Measurements from ENCODE around the gene ANGPT4.
A peak's percentile ranks its signal among the peaks of the same experiment; 100 is the strongest.

The ANGPT4 gene

DNA sequence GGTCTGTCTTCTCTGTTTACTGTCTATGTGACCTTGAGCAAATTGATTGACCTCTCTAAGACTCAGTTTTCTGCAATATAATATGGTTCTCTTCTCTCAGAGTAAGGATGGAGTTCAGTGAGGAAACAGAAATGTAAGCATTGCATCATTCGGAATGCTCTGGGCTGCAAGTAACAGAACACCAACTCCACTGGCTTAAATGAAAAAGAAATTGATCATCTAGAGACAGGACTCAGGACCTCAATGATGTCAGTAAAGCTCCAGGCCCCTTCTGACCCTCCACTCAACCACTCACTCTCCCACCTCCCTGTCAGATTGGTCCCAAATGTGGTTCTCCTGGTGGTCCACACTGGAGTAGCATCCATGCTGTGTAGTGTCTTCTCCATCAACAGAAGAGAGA is 50.7 kb downstream of the ANGPT4 start:
- no peak for ATAC-seq (ENCODE audit: insufficient read depth, low read depth)
- no peaks in the 10 kb centered on the region for H3K4me1 ChIP-seq (ENCODE audit: insufficient read depth, low read length)
- DNase-seq, result no peak

DNA sequence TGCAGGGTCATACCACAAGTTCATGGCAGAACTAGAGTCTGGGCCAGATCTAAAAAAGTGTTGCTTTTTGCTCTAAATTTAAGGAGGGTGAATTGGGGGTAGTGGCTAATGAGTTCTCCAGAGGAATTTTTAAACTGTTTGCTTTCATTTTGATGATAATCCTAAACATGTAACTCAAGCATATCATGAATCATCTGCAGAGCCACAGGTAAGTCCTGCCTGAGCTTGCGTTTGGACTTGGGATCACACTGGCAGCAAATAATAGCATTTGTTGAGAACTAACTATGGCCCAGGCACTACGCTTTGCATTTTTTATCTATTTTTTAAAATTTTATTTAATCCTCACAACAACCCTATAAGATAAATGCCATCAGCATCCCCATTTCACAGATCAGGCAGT is 55.2 kb downstream of the ANGPT4 start:
- no peak overlapping the region for H3K4me2 ChIP-seq (ENCODE audit: insufficient read depth, low read length)
- no peak overlapping the region for H3K27ac ChIP-seq (ENCODE audit: low read length)
- peaks cover 14% of the 10 kb centered on the region for H3K4me1 ChIP-seq (ENCODE audit: insufficient read depth, low read length)
- ATAC-seq (ENCODE audit: insufficient read depth, low read depth), result no peak
- no peaks in the 10 kb centered on the region for H3K9me3 ChIP-seq (ENCODE audit: insufficient read depth, low read length, severe bottlenecking)
- no peaks in the 10 kb centered on the region for H4K20me1 ChIP-seq (ENCODE audit: insufficient read depth, low read length)
- TF ChIP-seq, protein P1, sequence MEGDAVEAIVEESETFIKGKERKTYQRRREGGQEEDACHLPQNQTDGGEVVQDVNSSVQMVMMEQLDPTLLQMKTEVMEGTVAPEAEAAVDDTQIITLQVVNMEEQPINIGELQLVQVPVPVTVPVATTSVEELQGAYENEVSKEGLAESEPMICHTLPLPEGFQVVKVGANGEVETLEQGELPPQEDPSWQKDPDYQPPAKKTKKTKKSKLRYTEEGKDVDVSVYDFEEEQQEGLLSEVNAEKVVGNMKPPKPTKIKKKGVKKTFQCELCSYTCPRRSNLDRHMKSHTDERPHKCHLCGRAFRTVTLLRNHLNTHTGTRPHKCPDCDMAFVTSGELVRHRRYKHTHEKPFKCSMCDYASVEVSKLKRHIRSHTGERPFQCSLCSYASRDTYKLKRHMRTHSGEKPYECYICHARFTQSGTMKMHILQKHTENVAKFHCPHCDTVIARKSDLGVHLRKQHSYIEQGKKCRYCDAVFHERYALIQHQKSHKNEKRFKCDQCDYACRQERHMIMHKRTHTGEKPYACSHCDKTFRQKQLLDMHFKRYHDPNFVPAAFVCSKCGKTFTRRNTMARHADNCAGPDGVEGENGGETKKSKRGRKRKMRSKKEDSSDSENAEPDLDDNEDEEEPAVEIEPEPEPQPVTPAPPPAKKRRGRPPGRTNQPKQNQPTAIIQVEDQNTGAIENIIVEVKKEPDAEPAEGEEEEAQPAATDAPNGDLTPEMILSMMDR (IDR thresholded peaks at IDR 0.05; ENCODE audit: borderline replicate concordance, extremely low read depth, low read length, poor library complexity, severe bottlenecking), result no peak
- TF ChIP-seq EZH2 (IDR thresholded peaks at IDR 0.05; ENCODE audit: borderline replicate concordance, low read depth, low read length, severe bottlenecking), result no peak
- DNase-seq, result no peak
- no peak overlapping the region for H2AFZ ChIP-seq (ENCODE audit: low read depth, low read length)
- no peaks in the 10 kb centered on the region for H3K36me3 ChIP-seq (ENCODE audit: insufficient read depth, low read length)
- H3K4me3 ChIP-seq (ENCODE audit: low read depth in 1 of 2, low read length in 2 of 2), result no peak overlapping the region
- H3K27me3 ChIP-seq (ENCODE audit: insufficient read depth, low read length, poor library complexity), result no peaks in the 10 kb centered on the region
- H3K9ac ChIP-seq (ENCODE audit: low read depth, low read length), result no peak overlapping the region
- H3K79me2 ChIP-seq (ENCODE audit: insufficient read depth, low read length), result no peaks in the 10 kb centered on the region

More for the DNA sequence above, 50.7 kb downstream of the ANGPT4 start:
- Histone ChIP-seq H3K36me3 (ENCODE audit: insufficient read depth, low read length) (no peaks in the 10 kb centered on the region), H4K20me1 (ENCODE audit: insufficient read depth, low read length) (0 out of 2 replicates have a peak, but pooled peaks cover 7% of the 10 kb centered on the region), H3K4me2 (ENCODE audit: insufficient read depth, low read length) (no peak overlapping the region), H3K9me3 (ENCODE audit: insufficient read depth, low read length, severe bottlenecking) (no peaks in the 10 kb centered on the region), H3K4me3 (ENCODE audit: low read depth in 1 of 2, low read length in 2 of 2) (no peak overlapping the region), H3K27me3 (ENCODE audit: insufficient read depth, low read length, poor library complexity) (peaks cover 5% of the 10 kb centered on the region), H3K27ac (ENCODE audit: low read length) (no peak overlapping the region), H3K79me2 (ENCODE audit: insufficient read depth, low read length) (no peaks in the 10 kb centered on the region), H2AFZ (ENCODE audit: low read depth, low read length) (no peak overlapping the region), H3K9ac (ENCODE audit: low read depth, low read length) (no peak overlapping the region)
- no peak for TF ChIP-seq EZH2 (IDR thresholded peaks at IDR 0.05; ENCODE audit: borderline replicate concordance, low read depth, low read length, severe bottlenecking)
- TF ChIP-seq, protein P1 (IDR thresholded peaks at IDR 0.05; ENCODE audit: borderline replicate concordance, extremely low read depth, low read length, poor library complexity, severe bottlenecking), result no peak

DNA sequence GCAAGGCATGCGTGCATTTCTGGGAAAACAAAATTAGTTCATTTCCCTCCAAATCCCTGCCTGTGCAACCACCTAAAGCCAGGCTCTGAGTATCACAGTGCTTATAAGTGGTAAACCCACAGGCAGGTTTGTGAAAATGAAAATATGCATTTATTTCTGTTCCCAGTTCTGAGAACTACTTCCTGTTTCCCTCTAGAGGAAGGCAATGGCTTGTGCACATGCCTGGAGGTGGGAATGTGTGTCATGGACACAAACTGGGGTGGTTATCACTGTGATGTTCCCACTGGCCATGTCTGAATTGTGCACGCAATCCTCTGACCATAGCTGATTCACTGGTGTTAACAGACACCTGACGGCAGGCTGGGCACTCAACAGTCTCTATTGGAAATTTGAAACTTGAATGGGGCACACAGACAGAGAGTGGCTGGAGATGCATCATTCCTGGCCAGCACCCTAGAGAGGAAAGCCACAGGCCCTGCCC is 56.3 kb downstream of the ANGPT4 start:
- no peak overlapping the region for H3K27ac ChIP-seq (ENCODE audit: low read length)

More for the DNA sequence above, 56.3 kb downstream of the ANGPT4 start:
- Histone ChIP-seq H3K79me2 (ENCODE audit: insufficient read depth, low read length) (no peaks in the 10 kb centered on the region), H3K27me3 (ENCODE audit: insufficient read depth, low read length, poor library complexity) (no peaks in the 10 kb centered on the region), H2AFZ (ENCODE audit: low read depth, low read length) (no peak overlapping the region), H3K4me1 (ENCODE audit: insufficient read depth, low read length) (peaks cover 14% of the 10 kb centered on the region), H3K36me3 (ENCODE audit: insufficient read depth, low read length) (no peaks in the 10 kb centered on the region), H3K4me3 (ENCODE audit: low read depth in 1 of 2, low read length in 2 of 2) (no peak overlapping the region), H3K9ac (ENCODE audit: low read depth, low read length) (no peak overlapping the region), H4K20me1 (ENCODE audit: insufficient read depth, low read length) (no peaks in the 10 kb centered on the region), H3K9me3 (ENCODE audit: insufficient read depth, low read length, severe bottlenecking) (no peaks in the 10 kb centered on the region), H3K4me2 (ENCODE audit: insufficient read depth, low read length) (no peak overlapping the region)
- ATAC-seq (ENCODE audit: insufficient read depth, low read depth), result peak; percentile 44; the same call in 1 of the 3 replicates
- TF ChIP-seq, protein P1 (IDR thresholded peaks at IDR 0.05; ENCODE audit: borderline replicate concordance, extremely low read depth, low read length, poor library complexity, severe bottlenecking), result no peak
- no peak for TF ChIP-seq EZH2 (IDR thresholded peaks at IDR 0.05; ENCODE audit: borderline replicate concordance, low read depth, low read length, severe bottlenecking)
- no peak for DNase-seq
